Measurements from ENCODE around the gene SPESP1.
"Not testable (repeated sequence)": the region's sequence is repeated elsewhere in the genome, so short reads cannot be mapped to it uniquely, and the experiment has no call there.

Gene SPESP1

GRCh38 chr15:68966996-68967395, 36.7 kb downstream of the SPESP1 start:
- DNase-seq: no peak

- no peak for DNase-seq
These were observed 37.6 kb downstream of the SPESP1 start for GRCh38 chr15:68967948-68968347.

- DNase-seq: no peak
These were observed 39.0 kb downstream of the SPESP1 start for GRCh38 chr15:68969298-68969697.

- DNase-seq: no peak
These were observed 42.1 kb downstream of the SPESP1 start for GRCh38 chr15:68972201-68973065.

- DNase-seq: not testable (repeated sequence)
These were observed 45.4 kb downstream of the SPESP1 start for GRCh38 chr15:68975651-68976160.

- not testable (repeated sequence) for DNase-seq
These were observed 47.1 kb downstream of the SPESP1 start for GRCh38 chr15:68977426-68977825.

- no peak for DNase-seq
These were observed 48.7 kb downstream of the SPESP1 start for GRCh38 chr15:68979006-68979405.

GRCh38 chr15:68979816-68980215, 49.5 kb downstream of the SPESP1 start:
- no peak for DNase-seq

- DNase-seq: no peak
These were observed 50.5 kb downstream of the SPESP1 start for GRCh38 chr15:68980786-68981185.

- DNase-seq: no peak
These were observed 51.6 kb downstream of the SPESP1 start for GRCh38 chr15:68981941-68982340.

- DNase-seq: no peak
These were observed 52.7 kb downstream of the SPESP1 start for GRCh38 chr15:68982976-68983563.

- DNase-seq: no peak
These were observed 53.7 kb downstream of the SPESP1 start for GRCh38 chr15:68983961-68984481.

GRCh38 chr15:68984586-68984985, 54.3 kb downstream of the SPESP1 start:
- no peak for DNase-seq

- no peak for DNase-seq
These were observed 55.1 kb downstream of the SPESP1 start for GRCh38 chr15:68985361-68985891.

GRCh38 chr15:68986322-68986721, 56.0 kb downstream of the SPESP1 start:
- DNase-seq: no peak

GRCh38 chr15:68987120-68987519, 56.8 kb downstream of the SPESP1 start:
- DNase-seq: no peak

- DNase-seq: no peak
These were observed 57.4 kb downstream of the SPESP1 start for GRCh38 chr15:68987676-68988075.

- no peak for DNase-seq
These were observed 59.4 kb downstream of the SPESP1 start for GRCh38 chr15:68989541-68990230.

- DNase-seq: no peak
These were observed 60.1 kb downstream of the SPESP1 start for GRCh38 chr15:68990231-68990991.

- DNase-seq: no peak
These were observed 60.7 kb downstream of the SPESP1 start for GRCh38 chr15:68990992-68991500.

GRCh38 chr15:68991723-68992122, 61.4 kb downstream of the SPESP1 start:
- no peak for DNase-seq

- no peak for DNase-seq
These were observed 62.4 kb downstream of the SPESP1 start for GRCh38 chr15:68992696-68993095.
